Renal cortical epithelial cell (primary cell): ENCODE data around the gene MSH3. TPM values are rescaled to one million over a fixed set of nuclear protein-coding genes. Genes with fewer than 3 reads are reported as not detected.

ENCODE experiments used
- DNase-seq: peaks from one replicate; pipeline ENCODE4 v3.0.0-alpha.2; 2011; ENCODE audit warnings: low read depth
- total RNA-seq: library from RNA; depleted of rRNA; stranded (reverse); fragments of >200 nt; gene quantifications from 2 replicates; pipeline ENCODE4 v1.2.3, GENCODE V29; 2014

The MSH3 gene
- total RNA-seq, 1 donor from 2014 or later, result 26.0 TPM

GRCh38 chr5:80904533-80905187 is 250.2 kb downstream of the MSH3 start:
- DNase-seq, result no peak

- DNase-seq, result no peak
Measured at GRCh38 chr5:80905405-80905804, 251.0 kb downstream of the MSH3 start.

- DNase-seq, result no peak
Measured at GRCh38 chr5:80912479-80912878, 258.0 kb downstream of the MSH3 start.

- DNase-seq, result peak; percentile 9
Measured at GRCh38 chr5:80915716-80916115, 261.3 kb downstream of the MSH3 start.

GRCh38 chr5:80916676-80917075 is 262.2 kb downstream of the MSH3 start:
- DNase-seq, result no peak

- DNase-seq, result no peak
Measured at GRCh38 chr5:80917631-80918030, 263.2 kb downstream of the MSH3 start.

GRCh38 chr5:80919678-80920196 is 265.3 kb downstream of the MSH3 start:
- no peak for DNase-seq

- DNase-seq, result no peak
Measured at GRCh38 chr5:80920333-80920732, 265.9 kb downstream of the MSH3 start.

- peak; percentile 27 for DNase-seq
Measured at GRCh38 chr5:80921026-80921425, 266.6 kb downstream of the MSH3 start.

- no peak for DNase-seq
Measured at GRCh38 chr5:80925931-80926330, 271.5 kb downstream of the MSH3 start.

Other genes starting within 250 kb of the MSH3 start
- gene ZFYVE16, start 246.6 kb upstream of the MSH3 start, total RNA-seq, result 23.1 and 69.6 TPM in 2 replicates
- 0.69 and 7.1 TPM in 2 replicates for gene FAM151B, start 166.6 kb upstream of the MSH3 start, total RNA-seq
- gene ANKRD34B, start 84.4 kb upstream of the MSH3 start, total RNA-seq, result 4.4 and 4.5 TPM in 2 replicates
- 10.2 and 21.2 TPM in 2 replicates for gene DHFR, start 331 bp downstream of the MSH3 start, total RNA-seq